D721Med (cell line): Measurements from ENCODE around the gene AUTS2.

ENCODE experiments used
- DNase-seq: peaks from one replicate; pipeline ENCODE4 v3.0.0; 2011; ENCODE audit warnings: low spot score; ENCODE audit not compliant: insufficient read length
- FAIRE-seq: peaks from 2 replicates; lab custom pipeline; 2011; peaks lifted over from hg19 to GRCh38; lab: Jason Lieb, UNC
- CTCF ChIP-seq: IDR thresholded peaks from 2 replicates; pipeline ENCODE4 v1.5.1; 2012; ENCODE audit warnings: mild to moderate bottlenecking, control low read depth; ENCODE audit not compliant: insufficient read depth; ENCODE audit errors: missing control alignments

Gene AUTS2

GRCh38 chr7:70778585-70778984 lies 1180.3 kb downstream of the AUTS2 start:
- FAIRE-seq (no peak), DNase-seq (no peak)
- no peak for TF ChIP-seq CTCF

DNA sequence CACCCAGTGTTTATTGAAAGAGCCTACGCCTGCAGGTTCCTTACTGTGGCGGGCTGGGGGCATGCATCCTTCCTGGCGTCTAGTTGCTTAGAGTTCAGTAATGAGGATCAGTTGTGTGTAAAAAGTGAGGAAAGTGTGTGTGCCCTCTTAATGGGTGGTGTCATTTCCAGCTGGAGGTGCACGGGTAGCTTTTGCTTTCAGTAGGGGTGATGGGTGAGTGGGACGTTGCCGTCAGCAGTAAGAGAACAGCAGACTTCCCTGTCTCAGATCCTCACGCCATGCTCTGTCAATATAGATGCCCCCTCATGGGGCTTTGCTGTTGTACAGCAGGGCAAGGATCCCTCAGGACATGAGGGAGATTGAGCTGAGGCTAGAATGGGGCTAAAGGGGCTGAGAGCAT lies 1181.0 kb downstream of the AUTS2 start:
- DNase-seq (no peak), FAIRE-seq (no peak)
- TF ChIP-seq CTCF = no peak

GRCh38 chr7:70781922-70782311 lies 1183.6 kb downstream of the AUTS2 start:
- TF ChIP-seq CTCF = no peak
- DNase-seq (no peak), FAIRE-seq (no peak)

DNA sequence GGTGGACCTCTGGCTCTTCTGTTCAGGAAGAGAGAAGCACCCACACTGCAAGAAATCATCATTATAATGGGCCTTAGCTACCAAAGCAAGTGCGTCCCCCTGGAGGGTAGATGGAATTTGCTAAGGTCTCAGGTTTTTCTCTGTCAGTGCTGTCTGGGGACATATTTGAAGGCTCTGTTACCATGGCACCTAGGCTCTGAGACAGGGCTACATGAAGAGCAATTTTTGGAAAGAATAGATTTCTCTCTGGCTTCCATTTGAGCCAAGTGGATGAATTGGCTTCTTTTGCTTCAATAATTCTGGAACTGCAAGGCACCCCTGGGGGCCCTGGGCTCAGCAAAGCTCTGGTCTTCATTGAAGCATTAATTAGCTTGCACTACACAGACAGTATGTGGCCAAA lies 1184.5 kb downstream of the AUTS2 start:
- no peak for TF ChIP-seq CTCF
- FAIRE-seq = no peak
- no peak for DNase-seq

DNA sequence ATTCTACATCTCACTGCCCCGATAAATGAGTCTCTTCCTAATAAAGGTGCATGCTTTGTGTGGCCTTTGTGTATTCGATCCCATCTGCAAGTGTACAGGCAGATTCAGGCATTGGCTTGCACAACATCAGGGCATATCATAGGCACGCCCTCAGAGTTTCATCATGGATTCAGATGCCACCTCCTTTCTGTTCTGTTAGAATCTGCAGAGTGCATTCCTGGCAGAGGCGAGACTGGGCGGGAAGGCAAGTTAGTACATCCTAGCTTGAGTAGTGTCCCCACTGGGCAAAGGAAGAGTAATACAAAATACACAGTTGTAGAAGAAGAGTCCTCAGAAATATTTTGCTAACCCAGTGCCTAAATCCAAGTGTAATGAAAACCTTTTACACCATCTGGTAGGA lies 1187.2 kb downstream of the AUTS2 start:
- FAIRE-seq (no peak), DNase-seq (no peak)
- TF ChIP-seq CTCF = no peak

DNA sequence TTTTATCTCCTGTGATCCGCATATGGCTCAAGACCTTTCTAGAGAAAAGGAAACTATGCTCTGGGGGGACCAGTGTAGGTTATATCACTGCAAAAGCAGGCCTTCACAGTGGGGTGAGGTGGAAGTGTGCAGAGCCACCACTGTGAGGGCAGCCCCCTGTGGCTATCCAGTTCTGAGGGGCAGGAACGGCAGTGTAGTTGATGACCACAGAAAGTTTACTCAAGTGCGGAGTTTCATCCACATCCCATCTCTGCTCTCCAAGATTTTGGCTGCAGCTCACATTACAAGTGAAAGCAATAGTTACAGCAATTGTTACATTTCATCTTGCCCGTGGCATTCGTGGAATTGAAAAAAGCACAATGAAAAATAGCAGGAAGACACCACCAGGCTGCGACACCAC lies 1187.8 kb downstream of the AUTS2 start:
- FAIRE-seq (no peak), DNase-seq (no peak)
- TF ChIP-seq CTCF = no peak

GRCh38 chr7:70787286-70787685 lies 1189.0 kb downstream of the AUTS2 start:
- TF ChIP-seq CTCF = no peak
- DNase-seq (no peak), FAIRE-seq (no peak)
